K562 (cell line): ENCODE results near the gene TAF12. TPM values are rescaled to one million over a fixed set of nuclear protein-coding genes. Genes with fewer than 3 reads are reported as not detected.

Experiments used
- AFF4 ChIP-seq: sonication (generic); formaldehyde crosslinking; IDR thresholded peaks from 2 replicates; pipeline ENCODE4 v1.8.0; 2023; ENCODE audit warnings: mild to moderate bottlenecking, missing genetic modification reagents
- CBX2 ChIP-seq: fragments of 200-600 bp; sonication (generic); IDR thresholded peaks from one replicate; pipeline ENCODE4 v1.6.1; 2012; ENCODE audit warnings: mild to moderate bottlenecking, low read length, inconsistent platforms; ENCODE audit not compliant: insufficient read depth, poor library complexity, severe bottlenecking
- CEBPB ChIP-seq: fragments of 450-650 bp; IDR thresholded peaks from 2 replicates; pipeline ENCODE4 v1.6.1; 2016; ENCODE audit warnings: missing genetic modification characterization, missing compliant biosample characterization
- CHD2 ChIP-seq: IDR thresholded peaks from 2 replicates; pipeline ENCODE4 v1.6.1; 2011; ENCODE audit warnings: low read depth, low read length
- HIVEP1 ChIP-seq: fragments of 250-450 bp; sonication (Bioruptor Pico); IDR thresholded peaks from 2 replicates; pipeline ENCODE4 v1.4.0; 2020; ENCODE audit warnings: mild to moderate bottlenecking
- IFI16 ChIP-seq: fragments of 250-450 bp; sonication (Bioruptor Pico); IDR thresholded peaks from 2 replicates; pipeline ENCODE4 v2.1.2; 2022; ENCODE audit warnings: mild to moderate bottlenecking, inconsistent platforms
- IRF2 ChIP-seq: sonication (generic); formaldehyde crosslinking; IDR thresholded peaks from 2 replicates; pipeline ENCODE4 v1.8.1; 2022; ENCODE audit warnings: mild to moderate bottlenecking, missing genetic modification reagents
- LARP7 ChIP-seq: fragments of 450-650 bp; IDR thresholded peaks from 2 replicates; pipeline ENCODE4 v1.6.1; 2016
- MTA3 ChIP-seq: fragments of 450-650 bp; formaldehyde crosslinking; IDR thresholded peaks from 2 replicates; pipeline ENCODE4 v1.6.1; 2017; ENCODE audit warnings: mild to moderate bottlenecking, borderline replicate concordance
- PML ChIP-seq: IDR thresholded peaks from 2 replicates; pipeline ENCODE4 v1.6.1; 2012; ENCODE audit warnings: low read length, inconsistent platforms
- POLR2AphosphoS2 ChIP-seq: IDR thresholded peaks from 2 replicates; pipeline ENCODE4 v1.6.1; 2012; ENCODE audit warnings: low read length, improper control_type of control experiment
- RBM15 ChIP-seq: fragments of 200-400 bp; formaldehyde crosslinking; IDR thresholded peaks from 2 replicates; pipeline ENCODE4 v1.6.1; 2018; ENCODE audit warnings: mild to moderate bottlenecking, low read length, moderate library complexity; ENCODE audit not compliant: insufficient read depth
- RBM39 ChIP-seq: fragments of 200-400 bp; formaldehyde crosslinking; optimal IDR thresholded peaks from 2 replicates; pipeline ENCODE3; 2018; ENCODE audit warnings: low read depth, low read length
- RFX7 ChIP-seq: fragments of 250-450 bp; sonication (Bioruptor Pico); IDR thresholded peaks from 2 replicates; pipeline ENCODE4 v1.5.1; 2021; ENCODE audit warnings: mild to moderate bottlenecking
- STAT5A ChIP-seq: IDR thresholded peaks from 2 replicates; pipeline ENCODE4 v1.6.1; 2012; ENCODE audit warnings: low read length, inconsistent platforms, borderline replicate concordance
- TAL1 ChIP-seq: fragments of 450-650 bp; IDR thresholded peaks from 2 replicates; pipeline ENCODE4 v1.6.1; 2016; ENCODE audit warnings: mild to moderate bottlenecking
- TARDBP ChIP-seq: fragments of 450-650 bp; IDR thresholded peaks from 2 replicates; pipeline ENCODE4 v1.6.1; 2016
- TCF15 ChIP-seq: fragments of 250-450 bp; sonication (Bioruptor Pico); IDR thresholded peaks from 2 replicates; pipeline ENCODE4 v1.8.0; 2022; ENCODE audit warnings: moderate library complexity, mild to moderate bottlenecking, inconsistent platforms
- ZNF282 ChIP-seq: sonication (generic); formaldehyde crosslinking; IDR thresholded peaks from 2 replicates; pipeline ENCODE4 v1.8.1; 2023; ENCODE audit warnings: missing genetic modification reagents
- ZNF561 ChIP-seq: fragments of 450-650 bp; formaldehyde crosslinking; conservative IDR thresholded peaks from 2 replicates; pipeline ENCODE4 v1.4.0; 2020; ENCODE audit warnings: mild to moderate bottlenecking, moderate library complexity
- ZNF644 ChIP-seq: fragments of 200-800 bp; sonication (Bioruptor generic); IDR thresholded peaks from 2 replicates; pipeline ENCODE4 v1.6.1; 2016; ENCODE audit warnings: low read depth, missing genetic modification characterization, missing compliant biosample characterization
- ZNF740 ChIP-seq, 3 experiments: fragments of 200-800 bp in 1 of 3; sonication (Bioruptor generic) in 1 of 3; sonication (generic) in 1 of 3; formaldehyde crosslinking in 1 of 3; IDR thresholded peaks; 2 replicates each; pipeline versions ENCODE4 v1.6.1 to v1.8.0; 2016 to 2022; ENCODE audit warnings: mild to moderate bottlenecking in 2 of 3, missing compliant biosample characterization in 2 of 3, missing genetic modification characterization in 2 of 3, missing genetic modification reagents in 1 of 3
- polyA plus RNA-seq, 8 experiments: library from polyadenylated mRNA; depleted of rRNA in 4 of 8; stranded (reverse) in 5 of 8; unstranded in 3 of 8; fragments of >200 nt; fragmentation: Nextera tagmentation in 2 of 8; fragmentation: Illumina TruSeq in 1 of 8; extraction: Ambion mirVana in 2 of 8; extraction: Trizol in 1 of 8; gene quantifications; 2 replicates each; pipeline versions ENCODE4 v1.2.1 to v1.2.3, GENCODE V29; 2011 to 2014; ENCODE audit warnings: inconsistent platforms in 1 of 8, missing spikeins in 1 of 8
- total RNA-seq, 7 experiments: library from RNA; depleted of rRNA in 6 of 7; stranded (reverse); fragments of >200 nt in 6 of 7; fragmentation: Illumina TruSeq in 2 of 7; extraction: Trizol in 2 of 7; gene quantifications; 2 replicates each; pipeline versions ENCODE4 v1.2.1 to v1.2.3, GENCODE V29; 2011 to 2021; ENCODE audit warnings: low replicate concordance in 1 of 7
- TF ChIP-seq, protein P1 (sequence below): fragments of 450-650 bp; IDR thresholded peaks from 2 replicates; pipeline ENCODE4 v1.7.0; 2016; ENCODE audit warnings: borderline replicate concordance

TAF12 gene
- total and polyA plus RNA-seq, 9 of the 15 experiments (the other 6 are each of a cell fraction or from before 2014, with no cell fraction given), result 31.6 to 89.0 (median 50.5) TPM

DNA sequence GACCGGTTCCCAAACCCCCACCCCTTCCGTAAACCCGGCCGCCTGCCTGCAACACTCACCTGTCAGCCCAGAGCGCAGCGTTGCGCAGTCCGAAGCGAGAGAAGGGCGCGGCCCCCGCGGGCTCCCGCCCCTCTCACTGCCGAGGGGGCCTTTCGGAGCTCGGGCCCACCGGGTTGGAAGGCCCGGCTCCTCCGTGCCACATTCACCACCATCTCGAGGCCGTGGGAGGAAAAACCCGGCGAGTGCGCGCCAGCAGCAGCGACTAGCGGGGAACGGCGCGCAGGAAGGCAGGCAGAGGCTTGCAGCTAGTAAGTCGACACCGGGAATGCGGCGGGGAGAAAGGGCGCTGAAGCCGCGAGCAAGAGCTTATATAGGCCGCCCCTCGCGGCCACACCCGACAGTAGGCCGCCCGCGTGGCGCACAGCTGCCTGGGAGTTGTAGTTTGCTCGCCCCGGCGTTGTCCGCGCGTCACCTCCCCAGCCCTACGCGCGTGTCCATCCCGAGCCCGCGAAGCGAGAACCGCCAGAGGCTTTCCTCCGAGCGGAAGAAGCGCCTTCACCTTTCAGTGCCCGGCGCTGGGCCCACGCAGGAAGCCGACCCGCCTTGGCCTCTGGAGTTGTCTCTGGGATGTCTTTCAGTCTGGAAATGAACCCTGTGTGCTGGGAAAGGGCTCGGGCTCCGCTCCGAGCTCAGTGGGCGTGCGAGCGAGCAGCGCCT lies 61.2 kb downstream of the TAF12 start (continued):
- peak; percentile 75; the same call in 1 of the 2 replicates for TF ChIP-seq ZNF740 (CRISPR knock-in tag; IDR thresholded peaks at IDR 0.05)
- TF ChIP-seq ZNF740 (tag; IDR thresholded peaks at IDR 0.05), result no peak
- TF ChIP-seq ZNF282 (CRISPR knock-in tag), result peak; percentile 58; the same call in 1 of the 2 replicates
- TF ChIP-seq IRF2 (CRISPR knock-in tag), result no peak
- TF ChIP-seq RBM39, result peak; percentile 5
- TF ChIP-seq CHD2, result peak; percentile 69
- no peak for TF ChIP-seq CBX2
- TF ChIP-seq IFI16, result no peak
- TF ChIP-seq, protein P1, sequence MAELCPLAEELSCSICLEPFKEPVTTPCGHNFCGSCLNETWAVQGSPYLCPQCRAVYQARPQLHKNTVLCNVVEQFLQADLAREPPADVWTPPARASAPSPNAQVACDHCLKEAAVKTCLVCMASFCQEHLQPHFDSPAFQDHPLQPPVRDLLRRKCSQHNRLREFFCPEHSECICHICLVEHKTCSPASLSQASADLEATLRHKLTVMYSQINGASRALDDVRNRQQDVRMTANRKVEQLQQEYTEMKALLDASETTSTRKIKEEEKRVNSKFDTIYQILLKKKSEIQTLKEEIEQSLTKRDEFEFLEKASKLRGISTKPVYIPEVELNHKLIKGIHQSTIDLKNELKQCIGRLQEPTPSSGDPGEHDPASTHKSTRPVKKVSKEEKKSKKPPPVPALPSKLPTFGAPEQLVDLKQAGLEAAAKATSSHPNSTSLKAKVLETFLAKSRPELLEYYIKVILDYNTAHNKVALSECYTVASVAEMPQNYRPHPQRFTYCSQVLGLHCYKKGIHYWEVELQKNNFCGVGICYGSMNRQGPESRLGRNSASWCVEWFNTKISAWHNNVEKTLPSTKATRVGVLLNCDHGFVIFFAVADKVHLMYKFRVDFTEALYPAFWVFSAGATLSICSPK, result no peak
- peak; percentile 33; the same call in 1 of the 2 replicates for TF ChIP-seq STAT5A
- TF ChIP-seq TARDBP, result peak; percentile 89
- TF ChIP-seq RFX7 (CRISPR knock-in tag), result no peak
- peak; percentile 100 for TF ChIP-seq AFF4 (CRISPR knock-in tag)
- TF ChIP-seq CEBPB (tag), result peak; percentile 67; the same call in 1 of the 2 replicates
- no peak for TF ChIP-seq TCF15
- peak; percentile 74; the same call in 1 of the 2 replicates for TF ChIP-seq RBM15
- peak; percentile 94 for TF ChIP-seq POLR2AphosphoS2
- no peak for TF ChIP-seq ZNF644 (tag)
- no peak for TF ChIP-seq TAL1
- no peak for TF ChIP-seq ZNF561 (CRISPR knock-in tag)
- peak; percentile 27; the same call in 1 of the 2 replicates for TF ChIP-seq LARP7
- peak; percentile 100 for TF ChIP-seq MTA3
- peak; percentile 98 for TF ChIP-seq PML
- TF ChIP-seq HIVEP1 (CRISPR knock-in tag), result no peak
